ENCODE data around the gene ADGRV1. TPM values are rescaled to one million over a fixed set of nuclear protein-coding genes. Genes with fewer than 3 reads are reported as not detected.

The ADGRV1 gene
- total RNA-seq, 4 donors from 2014 or later, result 6.0 to 37.0 (median 10.6) TPM

GRCh38 chr5:91065496-91065895, 506.9 kb downstream of the ADGRV1 start:
- no peaks in the 10 kb centered on the region for H3K9me3 ChIP-seq
- in situ Hi-C loops (cut with MboI; ENCODE audit: low pct_ligation_motif_present in 1 of 4, low pct_unique_long_range_greater_than_20kb in 1 of 4, low sequenced_read_pairs in 3 of 4) (no loop called here), intact Hi-C loops (cut with DNase I; ENCODE audit: low total_unique reads) (no loop called here)
- WGBS, 2 donors (ENCODE audit: low coverage in 1 of 2), result 47 to 81% methylated on average over 7 of the region's 7 CpGs
- no peak overlapping the region for H3K4me3 ChIP-seq
- no peaks in the 10 kb centered on the region for H3K36me3 ChIP-seq
- peak overlapping the region in 1 of 4 donors; percentile 0 for H3K27ac ChIP-seq
- no peak for DNase-seq
- H3K27me3 ChIP-seq, result no peaks in the 10 kb centered on the region
- H3K4me1 ChIP-seq, result peaks cover 0 to 6% (median 0%) of the 10 kb centered on the region in 4 donors
- no peak for TF ChIP-seq POLR2A (IDR thresholded peaks at IDR 0.05)
- no peak for TF ChIP-seq CTCF (IDR thresholded peaks at IDR 0.05)
- TF ChIP-seq EP300 (IDR thresholded peaks at IDR 0.05; ENCODE audit: low read depth), result no peak
- TF ChIP-seq POLR2AphosphoS5 (IDR thresholded peaks at IDR 0.05), result no peak

GRCh38 chr5:91069364-91069763, 510.8 kb downstream of the ADGRV1 start:
- Histone ChIP-seq H3K4me1 (peaks cover 0 to 9% (median 0%) of the 10 kb centered on the region in 4 donors), H3K4me3 (no peak overlapping the region), H3K9me3 (no peaks in the 10 kb centered on the region), H3K27me3 (no peaks in the 10 kb centered on the region), H3K36me3 (no peaks in the 10 kb centered on the region), H3K27ac (no peak overlapping the region)
- intact Hi-C loops (cut with DNase I; ENCODE audit: low total_unique reads) (no loop called here), in situ Hi-C loops (cut with MboI; ENCODE audit: low pct_ligation_motif_present in 1 of 4, low pct_unique_long_range_greater_than_20kb in 1 of 4, low sequenced_read_pairs in 3 of 4) (no loop called here)
- 86 to 92% methylated on average over 2 of the region's 2 CpGs for WGBS, 2 donors (ENCODE audit: low coverage in 1 of 2)
- TF ChIP-seq EP300 (IDR thresholded peaks at IDR 0.05; ENCODE audit: low read depth), result no peak
- no peak for TF ChIP-seq CTCF (IDR thresholded peaks at IDR 0.05)
- TF ChIP-seq POLR2A (IDR thresholded peaks at IDR 0.05), result no peak
- TF ChIP-seq POLR2AphosphoS5 (IDR thresholded peaks at IDR 0.05), result no peak
- DNase-seq, result no peak

- Histone ChIP-seq H3K36me3 (no peaks in the 10 kb centered on the region), H3K4me1 (peaks cover 0 to 9% (median 0%) of the 10 kb centered on the region in 4 donors), H3K4me3 (no peak overlapping the region), H3K27me3 (no peaks in the 10 kb centered on the region), H3K9me3 (no peaks in the 10 kb centered on the region), H3K27ac (no peak overlapping the region)
- TF ChIP-seq POLR2AphosphoS5 (IDR thresholded peaks at IDR 0.05) (no peak), CTCF (IDR thresholded peaks at IDR 0.05) (no peak), POLR2A (IDR thresholded peaks at IDR 0.05) (no peak), EP300 (IDR thresholded peaks at IDR 0.05; ENCODE audit: low read depth) (no peak)
- in situ Hi-C loops (cut with MboI; ENCODE audit: low pct_ligation_motif_present in 1 of 4, low pct_unique_long_range_greater_than_20kb in 1 of 4, low sequenced_read_pairs in 3 of 4) (no loop called here), intact Hi-C loops (cut with DNase I; ENCODE audit: low total_unique reads) (no loop called here)
- DNase-seq, result no peak
- 83 to 88% methylated on average over 2 of the region's 2 CpGs for WGBS, 2 donors (ENCODE audit: low coverage in 1 of 2)
These were observed 512.4 kb downstream of the ADGRV1 start for GRCh38 chr5:91070761-91071550.

- in situ Hi-C loops (cut with MboI; ENCODE audit: low pct_ligation_motif_present in 1 of 4, low pct_unique_long_range_greater_than_20kb in 1 of 4, low sequenced_read_pairs in 3 of 4) (no loop called here), intact Hi-C loops (cut with DNase I; ENCODE audit: low total_unique reads) (no loop called here)
- TF ChIP-seq POLR2A (IDR thresholded peaks at IDR 0.05) (no peak), POLR2AphosphoS5 (IDR thresholded peaks at IDR 0.05) (peak in 1 of 3 donors; percentile 56)
- no peak for DNase-seq
- Histone ChIP-seq H3K4me1 (peaks cover 0 to 9% (median 0%) of the 10 kb centered on the region in 4 donors), H3K27ac (peak overlapping the region in 2 of 4 donors; percentile 4 to 38), H3K9me3 (no peaks in the 10 kb centered on the region), H3K4me3 (no peak overlapping the region), H3K36me3 (no peaks in the 10 kb centered on the region), H3K27me3 (no peaks in the 10 kb centered on the region)
- WGBS, 2 donors (ENCODE audit: low coverage in 1 of 2), result 63% methylated on average over 2 of the region's 2 CpGs; no CpG with 5 or more reads in 1 of the 2 donors
These were observed 514.3 kb downstream of the ADGRV1 start for GRCh38 chr5:91072881-91073280.
